LNCaP clone FGC (cell line): ENCODE data around the gene IRGC.

Experiments
- DNase-seq: peaks from one replicate; pipeline ENCODE4 v3.0.0-alpha.2; 2011; ENCODE audit warnings: low read depth
- H3K4me3 ChIP-seq: 2 replicates; pipeline ENCODE4 v1.5.1; 2011; ENCODE audit warnings: mild to moderate bottlenecking, low read depth, low read length, control low read depth
- CTCF ChIP-seq: IDR thresholded peaks from 2 replicates; pipeline ENCODE4 v1.5.1; 2012; ENCODE audit warnings: mild to moderate bottlenecking; ENCODE audit not compliant: control insufficient read depth, insufficient read depth; ENCODE audit errors: extremely low read depth

IRGC gene

DNA sequence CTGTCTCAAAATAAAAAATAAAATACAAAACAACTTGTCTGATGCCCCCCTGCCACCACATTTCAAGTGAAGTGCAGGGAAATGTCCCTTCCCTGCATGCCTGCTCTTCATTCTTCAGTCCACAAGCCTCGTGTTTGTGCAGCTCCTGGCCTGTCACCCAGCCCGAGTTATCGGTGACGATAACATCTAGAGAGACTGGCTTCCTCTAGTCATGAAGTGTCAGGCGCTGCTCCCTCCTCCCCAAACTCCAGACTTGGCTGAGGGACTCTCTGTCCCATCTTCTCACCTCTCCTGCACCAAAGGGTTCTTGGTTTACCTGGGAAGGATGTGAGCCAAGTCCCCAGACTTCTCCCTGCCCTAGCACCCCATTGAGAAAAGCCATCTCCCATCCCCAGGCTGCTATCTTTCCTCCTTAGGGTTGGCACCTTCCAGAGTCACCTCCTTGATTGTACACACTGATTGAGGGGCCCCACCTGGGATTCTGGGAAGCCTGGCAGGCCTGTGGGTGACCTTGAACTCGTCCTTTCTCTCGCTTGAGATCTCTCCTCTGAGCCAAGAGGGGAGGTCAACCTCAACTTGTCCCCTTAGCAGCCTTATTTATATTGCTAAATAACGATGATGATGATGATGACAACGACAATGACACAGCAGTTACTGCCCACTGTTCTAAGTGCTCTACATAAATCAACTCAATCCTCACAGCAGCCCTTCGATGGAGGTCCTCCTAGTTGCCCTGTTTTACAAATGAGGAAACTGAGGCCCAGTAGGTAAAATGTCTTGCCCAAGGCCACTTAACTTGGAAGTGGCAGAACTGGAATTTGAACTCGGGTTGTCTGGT, 32.8 kb upstream of the IRGC start:
- TF ChIP-seq CTCF, result no peak
- DNase-seq, result no peak
- no peak overlapping the region for H3K4me3 ChIP-seq

DNA sequence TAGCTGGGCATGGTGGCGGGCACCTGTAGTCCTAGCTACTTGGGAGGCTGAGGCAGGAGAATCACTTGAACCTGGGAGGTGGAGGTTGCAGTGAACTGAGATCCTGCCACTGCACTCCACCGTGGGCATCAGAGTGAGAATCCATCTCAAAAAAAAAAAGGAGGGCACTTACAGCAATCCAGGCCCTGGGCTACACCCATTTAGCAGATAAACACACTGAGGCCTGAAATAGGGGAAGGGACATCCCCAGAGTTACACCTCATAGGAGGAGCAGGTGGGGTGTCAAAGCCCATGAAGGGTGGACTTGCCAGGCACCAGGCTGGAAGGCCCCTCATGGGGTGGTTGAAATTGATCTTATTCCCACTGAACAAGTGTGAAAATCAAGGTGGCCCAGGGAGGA, 32.0 kb upstream of the IRGC start:
- TF ChIP-seq CTCF, result no peak
- no peak overlapping the region for H3K4me3 ChIP-seq
- no peak for DNase-seq

DNA sequence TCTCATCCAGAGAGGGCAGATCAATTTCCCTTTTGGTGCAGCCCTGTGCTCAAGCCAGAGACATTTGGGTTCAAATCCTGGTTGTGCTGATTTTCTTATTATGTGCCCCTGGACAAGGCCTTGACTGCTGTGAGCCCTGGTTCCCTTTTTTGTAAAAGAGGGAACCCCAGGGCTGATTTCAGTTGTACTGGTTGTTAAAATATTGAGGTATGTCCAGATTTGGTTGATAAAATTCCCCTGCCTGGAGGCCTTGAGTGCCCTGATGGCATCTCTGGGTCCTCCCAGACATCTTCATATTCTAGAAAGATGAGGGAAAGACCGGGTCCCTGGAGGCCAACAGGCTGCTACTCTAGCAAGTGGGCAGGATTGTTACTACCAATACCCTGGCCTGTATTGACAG, 31.6 kb upstream of the IRGC start:
- H3K4me3 ChIP-seq, result no peak overlapping the region
- TF ChIP-seq CTCF, result no peak
- no peak for DNase-seq

DNA sequence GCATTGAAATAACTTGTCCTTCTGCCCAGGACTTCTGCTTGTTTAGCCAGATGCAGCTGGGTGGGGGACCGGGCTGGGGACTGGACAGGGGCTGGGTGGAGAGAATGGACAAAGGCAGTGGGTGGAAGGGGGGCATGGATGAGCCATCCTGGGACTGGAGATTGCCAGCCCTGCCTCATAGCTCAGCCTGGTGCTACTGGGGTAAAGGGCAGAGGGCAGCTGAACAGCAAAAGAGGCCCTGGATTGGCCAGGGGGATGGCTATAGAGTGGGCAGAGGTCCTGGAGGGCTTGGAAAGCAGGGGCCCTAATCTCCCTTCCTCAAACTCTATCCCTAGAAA, 28.2 kb upstream of the IRGC start:
- H3K4me3 ChIP-seq, result no peak overlapping the region
- DNase-seq, result no peak
- no peak for TF ChIP-seq CTCF

DNA sequence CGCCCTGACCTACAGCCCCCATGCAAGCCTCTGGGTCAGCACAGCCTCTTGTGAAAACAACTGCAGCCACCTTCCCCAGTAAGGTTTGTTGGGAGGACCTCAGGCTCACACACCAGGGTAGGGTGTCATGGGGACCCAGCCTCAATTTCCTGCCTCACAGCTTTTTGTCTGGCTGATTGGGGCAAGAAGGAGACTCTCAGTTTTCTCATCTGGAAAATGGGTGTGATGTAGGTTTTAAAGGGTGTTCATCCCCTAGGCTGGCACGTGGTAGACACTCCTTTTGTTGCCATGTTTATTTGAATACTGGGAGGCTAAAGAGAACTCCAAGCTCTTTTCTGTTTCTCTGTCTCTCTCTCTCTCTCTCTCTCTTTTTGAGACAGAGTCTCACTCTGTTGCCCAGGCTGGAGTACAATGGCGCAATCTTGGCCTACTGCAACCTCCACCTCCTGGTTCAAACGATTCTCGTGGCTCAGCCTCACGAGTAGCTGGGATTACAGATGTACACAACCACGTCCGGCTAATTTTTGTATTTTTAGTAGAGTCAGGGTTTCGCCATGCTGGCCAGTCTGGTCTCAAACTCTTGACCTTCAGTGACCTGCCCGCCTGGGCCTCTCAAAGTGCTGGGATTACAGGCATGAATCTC, 27.7 kb upstream of the IRGC start:
- TF ChIP-seq CTCF, result no peak
- H3K4me3 ChIP-seq, result no peak overlapping the region
- DNase-seq, result no peak

- DNase-seq, result no peak
- TF ChIP-seq CTCF, result no peak
- H3K4me3 ChIP-seq, result no peak overlapping the region
Measured at GRCh38 chr19:43690444-43690843, 25.4 kb upstream of the IRGC start.
